Aorta (tissue), 4 donors: Measurements from ENCODE around the gene TRIM43B. TPM values are rescaled to one million over a fixed set of nuclear protein-coding genes. Genes with fewer than 3 reads are reported as not detected.

Source experiments
- polyA plus RNA-seq, 2 donors: library from polyadenylated mRNA; stranded (reverse); fragments of 200-250 nt; gene quantifications; one replicate each; pipeline ENCODE4 v1.2.3, GENCODE V29; 2013
- total RNA-seq, 2 donors: library from RNA; stranded (reverse); fragmentation: NEBNext Ultra II Directional; extraction: Animal tissue kit (Norgen Biotek cat#: 25700); gene quantifications; one replicate each; pipeline ENCODE4 v1.2.1, GENCODE V29; 2021
- donor health status: healthy with polysubstance abuse.
- donor health status: Bipolar disorder and iron deficiency.
- donor health status: DM: no; HTN: no; CAD: no.
- donor health status: DM: yes; HTN: yes; CAD: no.

The TRIM43B gene
- total and polyA plus RNA-seq, 4 donors: not detected

Other genes starting within 250 kb of the TRIM43B start
- gene PROM2, start 210.3 kb downstream of the TRIM43B start, total RNA-seq: 1 to 10 TPM; 1.4 to 2.8 TPM
- 1 to 10 TPM in 1 of 2 donors, not detected in 1; 1.4 TPM for gene PROM2, start 210.3 kb downstream of the TRIM43B start, polyA plus RNA-seq
- gene KCNIP3, start 187.4 kb downstream of the TRIM43B start, total RNA-seq: 10 to 100 TPM in 1 of 2 donors, 1 to 10 TPM in 1; 7.7 to 10.7 TPM
- 1 to 10 TPM; 2.9 to 7.6 TPM for gene KCNIP3, start 187.4 kb downstream of the TRIM43B start, polyA plus RNA-seq
- 10 to 100 TPM; 17.7 to 23.3 TPM for gene FAHD2A, start 82.0 kb downstream of the TRIM43B start, total RNA-seq
- gene FAHD2A, start 82.0 kb downstream of the TRIM43B start, polyA plus RNA-seq: 10 to 100 TPM; 22.4 to 22.8 TPM
- not detected for gene TRIM43, start 107.2 kb upstream of the TRIM43B start, total RNA-seq
- not detected for gene TRIM43, start 107.2 kb upstream of the TRIM43B start, polyA plus RNA-seq